H9 (cell line): Measurements from ENCODE around the gene POLR3B. TPM values are rescaled to one million over a fixed set of nuclear protein-coding genes. Genes with fewer than 3 reads are reported as not detected.

Source experiments
- DNase-seq: peaks from one replicate; pipeline ENCODE4 v3.0.0-alpha.2; 2017
- H2AFZ ChIP-seq: one replicate; pipeline ENCODE4 v1.6.1; 2013; ENCODE audit warnings: mild to moderate bottlenecking, low read length, control low read depth, moderate library complexity
- H2AK5ac ChIP-seq: 2 replicates; pipeline ENCODE4 v1.6.1; 2013; ENCODE audit warnings: low read length, control low read depth, mixed read lengths; ENCODE audit not compliant: insufficient read length
- H2BK120ac ChIP-seq: one replicate; pipeline ENCODE4 v1.6.1; 2013; ENCODE audit warnings: low read depth, mild to moderate bottlenecking, low read length, control low read depth, inconsistent platforms; ENCODE audit not compliant: poor library complexity, severe bottlenecking
- H2BK12ac ChIP-seq: 2 replicates; pipeline ENCODE4 v1.6.1; 2013; ENCODE audit warnings: low read length, control low read depth, mixed read lengths, low read depth; ENCODE audit not compliant: insufficient read length
- H2BK15ac ChIP-seq: 2 replicates; pipeline ENCODE4 v1.6.1; 2013; ENCODE audit warnings: low read depth, low read length, control low read depth
- H2BK20ac ChIP-seq: one replicate; pipeline ENCODE4 v1.6.1; 2013; ENCODE audit warnings: low read depth, mild to moderate bottlenecking, low read length, control low read depth, inconsistent platforms; ENCODE audit not compliant: poor library complexity, severe bottlenecking
- H2BK5ac ChIP-seq: 2 replicates; pipeline ENCODE4 v1.6.1; 2013; ENCODE audit warnings: low read length, control low read depth, mixed read lengths; ENCODE audit not compliant: insufficient read length
- H3K14ac ChIP-seq: 2 replicates; pipeline ENCODE4 v1.6.1; 2013; ENCODE audit warnings: low read length, control low read depth; ENCODE audit not compliant: insufficient read depth
- H3K18ac ChIP-seq: 2 replicates; pipeline ENCODE4 v1.6.1; 2013; ENCODE audit warnings: low read depth, mild to moderate bottlenecking, mixed read lengths, low read length, control low read depth; ENCODE audit not compliant: insufficient read length
- H3K23ac ChIP-seq: 2 replicates; pipeline ENCODE4 v1.6.1; 2013; ENCODE audit warnings: low read length, control low read depth, mixed read lengths, low read depth; ENCODE audit not compliant: insufficient read length
- H3K23me2 ChIP-seq: 2 replicates; pipeline ENCODE4 v1.6.1; 2013; ENCODE audit warnings: low read depth, mild to moderate bottlenecking, mixed read lengths, low read length, control low read depth; ENCODE audit not compliant: insufficient read length, poor library complexity, severe bottlenecking
- H3K27ac ChIP-seq: 2 replicates; pipeline ENCODE4 v1.5.1; 2013; ENCODE audit warnings: low read length, control low read depth, mixed read lengths, low read depth; ENCODE audit not compliant: insufficient read length
- H3K27me3 ChIP-seq: 2 replicates; pipeline ENCODE4 v1.6.1; 2013; ENCODE audit warnings: low read length, control low read depth, inconsistent platforms; ENCODE audit not compliant: insufficient read depth
- H3K4ac ChIP-seq: 2 replicates; pipeline ENCODE4 v1.6.1; 2013; ENCODE audit warnings: low read depth, mild to moderate bottlenecking, control low read depth, inconsistent platforms, low read length, moderate library complexity
- H3K4me1 ChIP-seq: 2 replicates; pipeline ENCODE4 v1.6.1; 2013; ENCODE audit warnings: low read length, control low read depth, inconsistent platforms; ENCODE audit not compliant: insufficient read depth
- H3K4me2 ChIP-seq: 2 replicates; pipeline ENCODE4 v1.6.1; 2013; ENCODE audit warnings: low read length, control low read depth, mixed read lengths; ENCODE audit not compliant: insufficient read length, insufficient read depth
- H3K56ac ChIP-seq: 2 replicates; pipeline ENCODE4 v1.6.1; 2013; ENCODE audit warnings: low read depth, mild to moderate bottlenecking, mixed read lengths, low read length, control low read depth; ENCODE audit not compliant: insufficient read length
- H3K79me1 ChIP-seq: 2 replicates; pipeline ENCODE4 v1.6.1; 2013; ENCODE audit warnings: low read depth, mild to moderate bottlenecking, moderate library complexity, low read length, control low read depth, inconsistent platforms; ENCODE audit not compliant: insufficient read depth, poor library complexity, severe bottlenecking
- H3K79me2 ChIP-seq: 2 replicates; pipeline ENCODE4 v1.6.1; 2013; ENCODE audit warnings: low read length, control low read depth, inconsistent platforms; ENCODE audit not compliant: insufficient read depth
- H3K9ac ChIP-seq: 2 replicates; pipeline ENCODE4 v1.6.1; 2013; ENCODE audit warnings: low read length, control low read depth, mixed read lengths; ENCODE audit not compliant: insufficient read length; ENCODE audit errors: extremely low read depth
- H3K9me3 ChIP-seq: one replicate; pipeline ENCODE4 v1.6.1; 2013; ENCODE audit warnings: low read depth, low read length, inconsistent platforms; ENCODE audit not compliant: control insufficient read depth
- H3T11ph ChIP-seq: one replicate; pipeline ENCODE4 v1.6.1; 2013; ENCODE audit warnings: mild to moderate bottlenecking, low read length, control low read depth, inconsistent platforms
- H4K20me1 ChIP-seq: one replicate; pipeline ENCODE4 v1.6.1; 2013; ENCODE audit not compliant: control insufficient read depth, insufficient read length, insufficient read depth
- H4K5ac ChIP-seq: 2 replicates; pipeline ENCODE4 v1.6.1; 2013; ENCODE audit warnings: low read depth, mild to moderate bottlenecking, mixed read lengths, low read length, control low read depth; ENCODE audit not compliant: insufficient read length
- H4K8ac ChIP-seq: replicated peaks from 2 replicates; pipeline ENCODE4 v1.6.1; 2013; ENCODE audit warnings: low read length, control low read depth, mixed read lengths, low read depth; ENCODE audit not compliant: insufficient read length
- H4K91ac ChIP-seq: 2 replicates; pipeline ENCODE4 v1.6.1; 2013; ENCODE audit warnings: low read depth, mild to moderate bottlenecking, moderate library complexity, mixed read lengths, low read length, control low read depth; ENCODE audit not compliant: insufficient read length
- H3K27ac Mint-ChIP-seq, 3 experiments: 2 replicates in 2 of 3; 3 replicates in 1 of 3; pipeline ENCODE4 v1.8.0; 2020 to 2021; ENCODE audit warnings: mixed read lengths in 3 of 3, mild to moderate bottlenecking in 1 of 3, moderate library complexity in 1 of 3
- H3K27me3 Mint-ChIP-seq: 2 replicates; pipeline ENCODE4 v1.8.0; 2021; ENCODE audit warnings: low read depth, mild to moderate bottlenecking, moderate library complexity, mixed read lengths
- H3K36me3 Mint-ChIP-seq, 3 experiments: 2 replicates in 2 of 3; 3 replicates in 1 of 3; pipeline ENCODE4 v1.8.0; 2020 to 2021; ENCODE audit warnings: low read depth in 3 of 3, mixed read lengths in 3 of 3; ENCODE audit not compliant: insufficient read depth in 1 of 3
- H3K4me1 Mint-ChIP-seq, 2 experiments: 2 replicates each; pipeline ENCODE4 v1.8.0; 2020; ENCODE audit warnings: mixed read lengths in 2 of 2
- H3K4me3 Mint-ChIP-seq, 2 experiments: 2 replicates in 1 of 2; 3 replicates in 1 of 2; pipeline ENCODE4 v1.8.0; 2020 to 2021; ENCODE audit warnings: mild to moderate bottlenecking in 2 of 2, mixed read lengths in 2 of 2, moderate library complexity in 1 of 2
- H3K9me3 Mint-ChIP-seq, 2 experiments: 2 replicates in 1 of 2; 3 replicates in 1 of 2; pipeline ENCODE4 v1.8.0; 2020; ENCODE audit warnings: mild to moderate bottlenecking in 2 of 2, mixed read lengths in 2 of 2, moderate library complexity in 1 of 2
- WGBS: extraction: QIAGEN DNeasy Blood & Tissue Kit; methylation state at CpG from one replicate; pipeline ENCODE4 v1.1.7; 2013; ENCODE audit warnings: missing lambda C conversion rate, low lambda C conversion rate, mixed read lengths; ENCODE audit not compliant: insufficient read length; ENCODE audit errors: extremely low coverage; 5-methylcytosine and 5-hydroxymethylcytosine counted together
- total RNA-seq: library from RNA; stranded (reverse); gene quantifications from 2 replicates; pipeline ENCODE4 v1.2.1, GENCODE V29; 2021
- TF ChIP-seq, protein P1 (sequence below): fragments of 200-600 bp; sonication (generic); conservative IDR thresholded peaks from 3 replicates; pipeline ENCODE4 v1.8.0; 2021; ENCODE audit warnings: antibody characterized with exemption, mild to moderate bottlenecking

POLR3B gene
- total RNA-seq, 1 experiment from 2014 or later: 13.4 TPM

DNA sequence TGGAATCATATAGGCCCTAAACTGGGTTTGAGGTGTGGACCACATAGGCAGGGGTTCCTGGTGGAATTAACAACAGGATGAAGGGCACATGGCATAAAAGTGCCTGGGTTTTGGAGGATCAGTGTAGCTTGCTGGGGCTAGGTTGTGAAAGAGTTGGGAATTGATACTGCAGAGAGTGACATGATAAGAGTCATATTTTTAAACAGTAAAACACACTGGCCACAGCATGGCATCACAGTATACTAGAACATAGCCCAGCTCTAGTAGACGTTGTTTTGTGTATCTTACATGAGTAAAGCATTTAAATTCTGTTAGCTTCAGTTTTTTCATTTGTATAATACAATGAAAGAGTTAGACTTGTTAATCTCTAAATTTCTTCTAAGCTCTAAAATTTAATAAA lies 102.0 kb downstream of the POLR3B start:
- Mint-ChIP-seq H3K36me3 (peaks cover 0 to 14% (median 4%) of the 10 kb centered on the region in 3 experiments; a peak in 4 of 7 replicates), H3K27ac (no peak overlapping the region), H3K27me3 (no peaks in the 10 kb centered on the region), H3K4me1 (no peaks in the 10 kb centered on the region), H3K4me3 (no peak overlapping the region), H3K9me3 (no peaks in the 10 kb centered on the region)
- Histone ChIP-seq H3K14ac (no peak overlapping the region), H3K23me2 (no peaks in the 10 kb centered on the region), H3K9ac (no peak overlapping the region), H3K4me1 (no peaks in the 10 kb centered on the region), H3K9me3 (no peaks in the 10 kb centered on the region), H4K8ac (no peak overlapping the region), H3K79me2 (no peaks in the 10 kb centered on the region), H2BK120ac (no peak overlapping the region), H3K27me3 (no peaks in the 10 kb centered on the region), H2AK5ac (no peak overlapping the region), H4K5ac (no peak overlapping the region), H2BK5ac (no peak overlapping the region), H2AFZ (no peak overlapping the region), H3K27ac (no peak overlapping the region), H3K4ac (no peak overlapping the region), H3T11ph (no peak overlapping the region), H2BK15ac (no peak overlapping the region), H2BK20ac (no peak overlapping the region), H3K23ac (no peak overlapping the region), H3K79me1 (no peaks in the 10 kb centered on the region), H4K20me1 (no peaks in the 10 kb centered on the region), H3K4me2 (no peak overlapping the region), H4K91ac (no peak overlapping the region), H3K56ac (no peak overlapping the region), H3K18ac (no peak overlapping the region), H2BK12ac (no peak overlapping the region)
- DNase-seq: no peak
- TF ChIP-seq, protein P1, sequence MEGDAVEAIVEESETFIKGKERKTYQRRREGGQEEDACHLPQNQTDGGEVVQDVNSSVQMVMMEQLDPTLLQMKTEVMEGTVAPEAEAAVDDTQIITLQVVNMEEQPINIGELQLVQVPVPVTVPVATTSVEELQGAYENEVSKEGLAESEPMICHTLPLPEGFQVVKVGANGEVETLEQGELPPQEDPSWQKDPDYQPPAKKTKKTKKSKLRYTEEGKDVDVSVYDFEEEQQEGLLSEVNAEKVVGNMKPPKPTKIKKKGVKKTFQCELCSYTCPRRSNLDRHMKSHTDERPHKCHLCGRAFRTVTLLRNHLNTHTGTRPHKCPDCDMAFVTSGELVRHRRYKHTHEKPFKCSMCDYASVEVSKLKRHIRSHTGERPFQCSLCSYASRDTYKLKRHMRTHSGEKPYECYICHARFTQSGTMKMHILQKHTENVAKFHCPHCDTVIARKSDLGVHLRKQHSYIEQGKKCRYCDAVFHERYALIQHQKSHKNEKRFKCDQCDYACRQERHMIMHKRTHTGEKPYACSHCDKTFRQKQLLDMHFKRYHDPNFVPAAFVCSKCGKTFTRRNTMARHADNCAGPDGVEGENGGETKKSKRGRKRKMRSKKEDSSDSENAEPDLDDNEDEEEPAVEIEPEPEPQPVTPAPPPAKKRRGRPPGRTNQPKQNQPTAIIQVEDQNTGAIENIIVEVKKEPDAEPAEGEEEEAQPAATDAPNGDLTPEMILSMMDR: no peak
- WGBS: no CpG with 5 or more reads among the region's 1 CpG
